Measurements from ENCODE around the gene CLASP1.
A peak's percentile ranks its signal among the peaks of the same experiment; 100 is the strongest.
"Not testable (repeated sequence)": the region's sequence is repeated elsewhere in the genome, so short reads cannot be mapped to it uniquely, and the experiment has no call there.

CLASP1 gene

GRCh38 chr2:121498731-121499130 lies 150.5 kb downstream of the CLASP1 start:
- in situ Hi-C loops (cut with HindIII; ENCODE audit: low pct_ligation_motif_present, low pct_unique_long_range_greater_than_20kb, low sequenced_read_pairs): no loop called here
- no peak for DNase-seq

- DNase-seq: no peak
- in situ Hi-C loops (cut with HindIII; ENCODE audit: low pct_ligation_motif_present, low pct_unique_long_range_greater_than_20kb, low sequenced_read_pairs): no loop called here
Measured at GRCh38 chr2:121492409-121492808, 156.9 kb downstream of the CLASP1 start.

- DNase-seq: no peak
- in situ Hi-C loops (cut with HindIII; ENCODE audit: low pct_ligation_motif_present, low pct_unique_long_range_greater_than_20kb, low sequenced_read_pairs): no loop called here
Measured at GRCh38 chr2:121491518-121491917, 157.7 kb downstream of the CLASP1 start.

- in situ Hi-C loops (cut with HindIII; ENCODE audit: low pct_ligation_motif_present, low pct_unique_long_range_greater_than_20kb, low sequenced_read_pairs): no loop called here
- DNase-seq: no peak
Measured at GRCh38 chr2:121490584-121491133, 158.6 kb downstream of the CLASP1 start.

GRCh38 chr2:121489911-121490583 lies 159.2 kb downstream of the CLASP1 start:
- no peak for DNase-seq
- in situ Hi-C loops (cut with HindIII; ENCODE audit: low pct_ligation_motif_present, low pct_unique_long_range_greater_than_20kb, low sequenced_read_pairs): no loop called here

GRCh38 chr2:121489284-121489683 lies 160.0 kb downstream of the CLASP1 start:
- no peak for DNase-seq
- in situ Hi-C loops (cut with HindIII; ENCODE audit: low pct_ligation_motif_present, low pct_unique_long_range_greater_than_20kb, low sequenced_read_pairs): no loop called here

- no peak for DNase-seq
- in situ Hi-C loops (cut with HindIII; ENCODE audit: low pct_ligation_motif_present, low pct_unique_long_range_greater_than_20kb, low sequenced_read_pairs): no loop called here
Measured at GRCh38 chr2:121486191-121486790, 163.0 kb downstream of the CLASP1 start.

- peak; percentile 16 for DNase-seq
- in situ Hi-C loops (cut with HindIII; ENCODE audit: low pct_ligation_motif_present, low pct_unique_long_range_greater_than_20kb, low sequenced_read_pairs): no loop called here
Measured at GRCh38 chr2:121485039-121485438, 164.2 kb downstream of the CLASP1 start.

- in situ Hi-C loops (cut with HindIII; ENCODE audit: low pct_ligation_motif_present, low pct_unique_long_range_greater_than_20kb, low sequenced_read_pairs): no loop called here
- DNase-seq: no peak
Measured at GRCh38 chr2:121483846-121484245, 165.4 kb downstream of the CLASP1 start.

GRCh38 chr2:121483021-121483420 lies 166.2 kb downstream of the CLASP1 start:
- DNase-seq: no peak
- in situ Hi-C loops (cut with HindIII; ENCODE audit: low pct_ligation_motif_present, low pct_unique_long_range_greater_than_20kb, low sequenced_read_pairs): no loop called here

- peak; percentile 85 for DNase-seq
- in situ Hi-C loops (cut with HindIII; ENCODE audit: low pct_ligation_motif_present, low pct_unique_long_range_greater_than_20kb, low sequenced_read_pairs): no loop called here
Measured at GRCh38 chr2:121480826-121481225, 168.4 kb downstream of the CLASP1 start.

GRCh38 chr2:121479882-121480522 lies 169.3 kb downstream of the CLASP1 start:
- in situ Hi-C loops (cut with HindIII; ENCODE audit: low pct_ligation_motif_present, low pct_unique_long_range_greater_than_20kb, low sequenced_read_pairs): no loop called here
- DNase-seq: peak; percentile 88

GRCh38 chr2:121478996-121479745 lies 170.1 kb downstream of the CLASP1 start:
- in situ Hi-C loops (cut with HindIII; ENCODE audit: low pct_ligation_motif_present, low pct_unique_long_range_greater_than_20kb, low sequenced_read_pairs): no loop called here
- DNase-seq: no peak

- in situ Hi-C loops (cut with HindIII; ENCODE audit: low pct_ligation_motif_present, low pct_unique_long_range_greater_than_20kb, low sequenced_read_pairs); DNase-seq: not testable (repeated sequence)
Measured at GRCh38 chr2:121478358-121478995, 170.8 kb downstream of the CLASP1 start.

- in situ Hi-C loops (cut with HindIII; ENCODE audit: low pct_ligation_motif_present, low pct_unique_long_range_greater_than_20kb, low sequenced_read_pairs): no loop called here
- DNase-seq: no peak
Measured at GRCh38 chr2:121476684-121477083, 172.6 kb downstream of the CLASP1 start.

GRCh38 chr2:121475811-121476571 lies 173.3 kb downstream of the CLASP1 start:
- in situ Hi-C loops (cut with HindIII; ENCODE audit: low pct_ligation_motif_present, low pct_unique_long_range_greater_than_20kb, low sequenced_read_pairs): no loop called here
- DNase-seq: no peak

GRCh38 chr2:121473512-121473911 lies 175.8 kb downstream of the CLASP1 start:
- no peak for DNase-seq
- in situ Hi-C loops (cut with HindIII; ENCODE audit: low pct_ligation_motif_present, low pct_unique_long_range_greater_than_20kb, low sequenced_read_pairs): no loop called here

GRCh38 chr2:121472470-121472993 lies 176.7 kb downstream of the CLASP1 start:
- in situ Hi-C loops (cut with HindIII; ENCODE audit: low pct_ligation_motif_present, low pct_unique_long_range_greater_than_20kb, low sequenced_read_pairs): no loop called here

More at GRCh38 chr2:121472470-121472993, 176.7 kb downstream of the CLASP1 start:
- DNase-seq: peak; percentile 8
